ENCODE data around the gene KRT13. TPM values are rescaled to one million over a fixed set of nuclear protein-coding genes. Genes with fewer than 3 reads are reported as not detected.

The KRT13 gene
- total RNA-seq, 1 experiment from 2014 or later = 1.4 TPM

- H3K4me3 ChIP-seq (ENCODE audit: low read length) = no peak overlapping the region
- H2AFZ ChIP-seq (ENCODE audit: low read length) = no peak overlapping the region
- DNase-seq (peak; percentile 49), ATAC-seq (peak; percentile 40)
- TF ChIP-seq EZH2phosphoT487 (IDR thresholded peaks at IDR 0.05; ENCODE audit: borderline replicate concordance, low read length) (no peak), EZH2 (IDR thresholded peaks at IDR 0.05; ENCODE audit: low read length, unreplicated experiment) (no peak), CTCF (conservative IDR thresholded peaks at IDR 0.05; ENCODE audit: low read depth, low read length) (no peak)
- H3K9ac ChIP-seq (ENCODE audit: low read length) = no peak overlapping the region
- H3K9me2 ChIP-seq (replicated peaks; ENCODE audit: low read length) = no peaks in the 10 kb centered on the region
- intact Hi-C loops (cut with micrococcal nuclease) = no loop called here
- POLR2A ChIA-PET (ENCODE audit: unreplicated experiment) = no interaction called here
- H3K4me1 ChIP-seq (ENCODE audit: insufficient read depth, low read length) = peaks cover 68% of the 10 kb centered on the region
- H3F3A ChIP-seq (ENCODE audit: low read length, unreplicated experiment) = no peaks in the 10 kb centered on the region
- no peaks in the 10 kb centered on the region for H4K20me1 ChIP-seq (ENCODE audit: low read length)
- peak overlapping the region; percentile 41 for H3K27ac ChIP-seq (ENCODE audit: low read length)
- H3K27me3 ChIP-seq (ENCODE audit: low read length) = no peaks in the 10 kb centered on the region
- CTCF ChIA-PET = no interaction called here
- peak overlapping the region; percentile 33 for H3K4me2 ChIP-seq (ENCODE audit: low read length)
- no peaks in the 10 kb centered on the region for H3K9me3 ChIP-seq (ENCODE audit: low read length)
- no TSS peak for BruUV-seq (replicated peaks)
- H3K36me3 ChIP-seq (ENCODE audit: low read depth, low read length) = no peaks in the 10 kb centered on the region
- 0 out of 2 replicates have a peak, but pooled peaks cover 5% of the 10 kb centered on the region for H3K79me2 ChIP-seq (ENCODE audit: low read length)
These were observed 33.2 kb upstream of the KRT13 start for GRCh38 chr17:41538565-41538991.

- no TSS peak for BruUV-seq (replicated peaks)
- no peaks in the 10 kb centered on the region for H3K9me3 ChIP-seq (ENCODE audit: low read length)
- H3K27me3 ChIP-seq (ENCODE audit: low read length) = no peaks in the 10 kb centered on the region
- H2AFZ ChIP-seq (ENCODE audit: low read length) = no peak overlapping the region
- no peak overlapping the region for H3K9ac ChIP-seq (ENCODE audit: low read length)
- H3F3A ChIP-seq (ENCODE audit: low read length, unreplicated experiment) = no peaks in the 10 kb centered on the region
- H3K36me3 ChIP-seq (ENCODE audit: low read depth, low read length) = no peaks in the 10 kb centered on the region
- 0 out of 2 replicates have a peak, but pooled peaks cover 5% of the 10 kb centered on the region for H3K79me2 ChIP-seq (ENCODE audit: low read length)
- H3K9me2 ChIP-seq (replicated peaks; ENCODE audit: low read length) = no peaks in the 10 kb centered on the region
- H4K20me1 ChIP-seq (ENCODE audit: low read length) = no peaks in the 10 kb centered on the region
- H3K4me1 ChIP-seq (ENCODE audit: insufficient read depth, low read length) = peaks cover 68% of the 10 kb centered on the region
- peak overlapping the region; percentile 41 for H3K27ac ChIP-seq (ENCODE audit: low read length)
- ATAC-seq (no peak), DNase-seq (no peak)
- TF ChIP-seq CTCF (conservative IDR thresholded peaks at IDR 0.05; ENCODE audit: low read depth, low read length) (no peak), EZH2 (IDR thresholded peaks at IDR 0.05; ENCODE audit: low read length, unreplicated experiment) (no peak), EZH2phosphoT487 (IDR thresholded peaks at IDR 0.05; ENCODE audit: borderline replicate concordance, low read length) (no peak)
- H3K4me2 ChIP-seq (ENCODE audit: low read length) = peak overlapping the region; percentile 33; the same call in 1 of the 2 replicates
- intact Hi-C loops (cut with micrococcal nuclease) = no loop called here
- ChIA-PET POLR2A (ENCODE audit: unreplicated experiment) (no interaction called here), CTCF (no interaction called here)
- no peak overlapping the region for H3K4me3 ChIP-seq (ENCODE audit: low read length)
These were observed 32.6 kb upstream of the KRT13 start for GRCh38 chr17:41537990-41538389.

DNA sequence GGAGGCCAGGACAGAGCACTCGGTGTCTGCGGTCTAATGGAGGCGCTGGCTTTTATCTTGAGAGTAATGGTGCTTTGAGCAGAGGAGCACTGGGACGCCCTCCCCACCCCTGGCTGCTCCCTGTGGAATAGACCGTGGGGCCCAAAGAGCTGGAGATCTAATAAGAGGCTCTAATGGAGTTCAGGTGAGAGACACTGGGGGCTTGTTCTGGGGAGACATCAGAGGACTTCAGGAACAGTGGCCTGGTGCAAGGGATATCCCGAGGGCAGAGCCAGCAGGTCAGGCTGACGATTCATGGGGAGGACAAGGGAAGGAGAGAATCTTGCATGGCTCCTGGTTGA is 32.2 kb upstream of the KRT13 start:
- ChIA-PET POLR2A (ENCODE audit: unreplicated experiment) (no interaction called here), CTCF (no interaction called here)
- Histone ChIP-seq H3K9me2 (replicated peaks; ENCODE audit: low read length) (no peaks in the 10 kb centered on the region), H3K4me2 (ENCODE audit: low read length) (no peak overlapping the region), H3K4me3 (ENCODE audit: low read length) (no peak overlapping the region), H3K36me3 (ENCODE audit: low read depth, low read length) (no peaks in the 10 kb centered on the region), H3K9ac (ENCODE audit: low read length) (no peak overlapping the region), H3K27me3 (ENCODE audit: low read length) (no peaks in the 10 kb centered on the region), H3K4me1 (ENCODE audit: insufficient read depth, low read length) (peaks cover 68% of the 10 kb centered on the region), H3K79me2 (ENCODE audit: low read length) (0 out of 2 replicates have a peak, but pooled peaks cover 5% of the 10 kb centered on the region), H3F3A (ENCODE audit: low read length, unreplicated experiment) (no peaks in the 10 kb centered on the region), H3K9me3 (ENCODE audit: low read length) (no peaks in the 10 kb centered on the region), H3K27ac (ENCODE audit: low read length) (no peak overlapping the region), H4K20me1 (ENCODE audit: low read length) (no peaks in the 10 kb centered on the region), H2AFZ (ENCODE audit: low read length) (no peak overlapping the region)
- TF ChIP-seq CTCF (conservative IDR thresholded peaks at IDR 0.05; ENCODE audit: low read depth, low read length) = no peak
- TF ChIP-seq EZH2phosphoT487 (IDR thresholded peaks at IDR 0.05; ENCODE audit: borderline replicate concordance, low read length) = no peak
- no peak for TF ChIP-seq EZH2 (IDR thresholded peaks at IDR 0.05; ENCODE audit: low read length, unreplicated experiment)
- intact Hi-C loops (cut with micrococcal nuclease) = no loop called here
- ATAC-seq (no peak), DNase-seq (no peak)
- no TSS peak for BruUV-seq (replicated peaks)

Measured in PC-3 (cell line).